K562 treated with DMSO at 1 percent for 4 hours (cell line): Measurements from ENCODE around the gene AZGP1. TPM values are rescaled to one million over a fixed set of nuclear protein-coding genes. Genes with fewer than 3 reads are reported as not detected.

Source experiments
- total RNA-seq: library from RNA; unstranded; fragments of 300-600 nt; gene quantifications from 2 replicates; pipeline ENCODE4 v1.2.3, GENCODE V29; 2022; ENCODE audit not compliant: insufficient read depth

AZGP1 gene
- not detected in 2 replicates for total RNA-seq

GRCh38 chr7:99975782-99976521 is at the start of gene AZGP1:
TSS of gene AZGP1 (minus strand) at chr7:99976031. CDS start at chr7:99976020, 11 bp downstream.

GRCh38 chr7:100015232-100016214 is 39.7 kb upstream of the AZGP1 start, which contains the start of gene ZKSCAN1:
TSS of gene ZKSCAN1 (plus strand) at chr7:100015596. CDS start at chr7:100023507, 7,911 bp downstream.

GRCh38 chr7:99928994-99929729 is 46.7 kb downstream of the AZGP1 start, which contains the start of gene GJC3:
TSS of gene GJC3 (minus strand) at chr7:99929620. CDS start at chr7:99929620, 0 bp downstream.

DNA sequence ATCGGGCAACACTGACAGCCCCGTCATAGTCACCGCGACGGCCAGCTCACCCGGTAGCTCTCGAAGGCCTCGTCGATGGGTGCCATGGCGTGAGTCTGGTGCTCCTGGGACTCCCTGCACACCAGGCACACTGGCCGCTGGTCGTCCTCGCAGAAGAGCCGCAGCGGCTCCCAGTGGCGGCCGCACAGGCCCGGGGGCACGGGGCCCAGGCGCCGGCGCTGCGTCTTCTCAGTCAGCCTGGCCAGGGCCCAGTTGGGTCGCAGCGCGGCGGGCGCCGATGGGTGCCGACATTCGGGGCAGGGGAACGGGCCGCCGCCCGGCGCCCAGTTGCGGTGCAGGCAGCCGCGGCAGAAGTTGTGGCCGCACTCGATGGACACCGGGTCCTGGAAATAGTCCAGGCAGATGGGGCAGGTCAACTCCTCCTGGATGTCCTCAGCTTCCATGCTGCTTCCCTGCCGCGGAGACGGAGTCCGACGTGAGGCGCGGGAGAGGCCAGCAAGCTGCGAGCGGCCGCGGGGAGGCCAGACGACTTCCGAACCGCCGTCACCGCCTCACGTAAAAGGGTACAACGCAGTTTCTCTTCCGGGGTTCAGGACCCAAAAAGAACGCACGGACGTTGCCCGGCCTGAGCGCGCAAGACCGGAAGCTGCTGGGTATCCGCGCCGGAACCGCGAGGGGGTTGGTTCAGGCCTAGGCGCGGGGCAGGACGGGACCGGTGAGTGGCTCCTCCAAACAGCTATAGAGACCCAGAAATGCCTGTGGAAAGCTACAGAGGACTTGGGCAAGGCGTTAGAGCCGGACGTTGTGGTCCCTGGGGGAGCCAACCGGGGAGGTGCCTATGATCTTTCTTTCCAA is 56.6 kb downstream of the AZGP1 start, which contains the start of gene TRIM4:
TSS of gene TRIM4 (minus strand) at position 572 of the 855 bp plus-strand sequence. CDS start at position 443, 129 bp downstream.

Other genes starting within 250 kb of the AZGP1 start
- gene CYP3A7, start 240.8 kb downstream of the AZGP1 start, total RNA-seq, result not detected in 2 replicates
- not detected in 2 replicates for gene CYP3A4, start 191.8 kb downstream of the AZGP1 start, total RNA-seq
- gene CYP3A43, start 148.0 kb downstream of the AZGP1 start, total RNA-seq, result not detected in 2 replicates
- gene OR2AE1, start 99.0 kb downstream of the AZGP1 start, total RNA-seq, result not detected in 2 replicates
- gene TRIM4, start 56.5 kb downstream of the AZGP1 start, total RNA-seq, result 35.4 and 35.7 TPM in 2 replicates
- not detected in 2 replicates for gene GJC3, start 46.4 kb downstream of the AZGP1 start, total RNA-seq
- gene ZKSCAN1, start 39.6 kb upstream of the AZGP1 start, total RNA-seq, result 15.1 and 17.2 TPM in 2 replicates
- 8.1 and 8.9 TPM in 2 replicates for gene ZSCAN21, start 73.7 kb upstream of the AZGP1 start, total RNA-seq
- gene ZNF3, start 105.7 kb upstream of the AZGP1 start, total RNA-seq, result 17.9 and 23.2 TPM in 2 replicates
- 158 and 176 TPM in 2 replicates for gene COPS6, start 112.9 kb upstream of the AZGP1 start, total RNA-seq
- gene MCM7, start 125.4 kb upstream of the AZGP1 start, total RNA-seq, result 544 and 550 TPM in 2 replicates
- 10.1 and 12.3 TPM in 2 replicates for gene AP4M1, start 125.6 kb upstream of the AZGP1 start, total RNA-seq
- 83.4 and 94.5 TPM in 2 replicates for gene TAF6, start 143.3 kb upstream of the AZGP1 start, total RNA-seq
- 4.1 and 6.5 TPM in 2 replicates for gene CNPY4, start 143.6 kb upstream of the AZGP1 start, total RNA-seq
- gene MBLAC1, start 150.9 kb upstream of the AZGP1 start, total RNA-seq, result 1.5 and 1.9 TPM in 2 replicates
- gene LAMTOR4, start 172.9 kb upstream of the AZGP1 start, total RNA-seq, result 305 and 308 TPM in 2 replicates
- gene TRAPPC14, start 182.7 kb upstream of the AZGP1 start, total RNA-seq, result 15.4 and 28.7 TPM in 2 replicates
- gene GAL3ST4, start 192.6 kb upstream of the AZGP1 start, total RNA-seq, result 2.3 and 3.4 TPM in 2 replicates
- 0.82 and 4.1 TPM in 2 replicates for gene GPC2, start 201.3 kb upstream of the AZGP1 start, total RNA-seq
- gene STAG3, start 201.9 kb upstream of the AZGP1 start, total RNA-seq, result 5.7 TPM in 2 replicates
- not detected in 2 replicates for gene PVRIG, start 243.9 kb upstream of the AZGP1 start, total RNA-seq